ENCODE data around the gene PTP4A1. TPM values are rescaled to one million over a fixed set of nuclear protein-coding genes. Genes with fewer than 3 reads are reported as not detected.
"Not testable (repeated sequence)": the region's sequence is repeated elsewhere in the genome, so short reads cannot be mapped to it uniquely, and the experiment has no call there.

Gene PTP4A1
- total and polyA plus RNA-seq, 7 donors: 21.4 to 173 (median 44.5) TPM

DNA sequence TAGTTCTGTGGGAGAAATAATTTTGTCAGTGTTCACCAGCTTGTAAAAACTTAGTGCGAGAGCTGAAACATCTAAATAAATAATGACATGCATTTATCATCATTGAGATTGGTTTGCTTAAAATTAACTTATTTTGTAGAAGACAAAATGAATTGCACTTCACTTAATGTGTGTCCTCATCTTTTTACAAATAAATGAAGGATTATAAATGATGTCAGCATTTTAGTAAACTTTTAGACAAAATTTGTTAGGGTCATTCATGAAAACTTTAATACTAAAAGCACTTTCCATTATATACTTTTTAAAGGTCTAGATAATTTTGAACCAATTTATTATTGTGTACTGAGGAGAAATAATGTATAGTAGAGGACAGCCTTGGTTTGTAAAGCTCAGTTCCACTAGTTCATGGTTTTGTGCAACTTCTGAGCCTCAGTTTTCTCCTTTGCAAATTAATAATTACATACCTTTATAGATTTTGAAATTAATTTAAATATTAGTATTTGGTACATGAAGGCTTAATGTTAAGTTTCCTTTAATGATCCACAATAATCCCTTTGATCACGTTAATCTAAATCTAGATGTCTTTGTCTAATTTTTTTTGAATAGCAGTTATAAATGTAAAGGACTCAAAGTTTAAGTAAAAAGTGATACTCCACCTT is 9.2 kb downstream of the PTP4A1 start:
- no peaks in the 10 kb centered on the region for H3K27me3 ChIP-seq
- TF ChIP-seq POLR2AphosphoS5 (IDR thresholded peaks at IDR 0.05): no peak
- no peak for TF ChIP-seq EP300 (IDR thresholded peaks at IDR 0.05)
- TF ChIP-seq, protein P1, sequence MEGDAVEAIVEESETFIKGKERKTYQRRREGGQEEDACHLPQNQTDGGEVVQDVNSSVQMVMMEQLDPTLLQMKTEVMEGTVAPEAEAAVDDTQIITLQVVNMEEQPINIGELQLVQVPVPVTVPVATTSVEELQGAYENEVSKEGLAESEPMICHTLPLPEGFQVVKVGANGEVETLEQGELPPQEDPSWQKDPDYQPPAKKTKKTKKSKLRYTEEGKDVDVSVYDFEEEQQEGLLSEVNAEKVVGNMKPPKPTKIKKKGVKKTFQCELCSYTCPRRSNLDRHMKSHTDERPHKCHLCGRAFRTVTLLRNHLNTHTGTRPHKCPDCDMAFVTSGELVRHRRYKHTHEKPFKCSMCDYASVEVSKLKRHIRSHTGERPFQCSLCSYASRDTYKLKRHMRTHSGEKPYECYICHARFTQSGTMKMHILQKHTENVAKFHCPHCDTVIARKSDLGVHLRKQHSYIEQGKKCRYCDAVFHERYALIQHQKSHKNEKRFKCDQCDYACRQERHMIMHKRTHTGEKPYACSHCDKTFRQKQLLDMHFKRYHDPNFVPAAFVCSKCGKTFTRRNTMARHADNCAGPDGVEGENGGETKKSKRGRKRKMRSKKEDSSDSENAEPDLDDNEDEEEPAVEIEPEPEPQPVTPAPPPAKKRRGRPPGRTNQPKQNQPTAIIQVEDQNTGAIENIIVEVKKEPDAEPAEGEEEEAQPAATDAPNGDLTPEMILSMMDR (IDR thresholded peaks at IDR 0.05): no peak
- no peak for TF ChIP-seq POLR2A (IDR thresholded peaks at IDR 0.05)
- WGBS, 2 donors: 95 to 98% methylated on average over 2 of the region's 2 CpGs
- H3K27ac ChIP-seq: no peak overlapping the region
- peaks cover 15 to 71% (median 30%) of the 10 kb centered on the region in 4 donors for H3K36me3 ChIP-seq
- no peaks in the 10 kb centered on the region for H3K9me3 ChIP-seq
- intact Hi-C loops (cut with DNase I): loop anchor here (5.0 kb wide), 1 partner anchor 181 kb away; no protein-coding TSS in a partner anchor
- H3K4me1 ChIP-seq: peaks cover 0 to 6% (median under 1%) of the 10 kb centered on the region in 4 donors
- no peak for DNase-seq
- no peak overlapping the region for H3K4me3 ChIP-seq

DNA sequence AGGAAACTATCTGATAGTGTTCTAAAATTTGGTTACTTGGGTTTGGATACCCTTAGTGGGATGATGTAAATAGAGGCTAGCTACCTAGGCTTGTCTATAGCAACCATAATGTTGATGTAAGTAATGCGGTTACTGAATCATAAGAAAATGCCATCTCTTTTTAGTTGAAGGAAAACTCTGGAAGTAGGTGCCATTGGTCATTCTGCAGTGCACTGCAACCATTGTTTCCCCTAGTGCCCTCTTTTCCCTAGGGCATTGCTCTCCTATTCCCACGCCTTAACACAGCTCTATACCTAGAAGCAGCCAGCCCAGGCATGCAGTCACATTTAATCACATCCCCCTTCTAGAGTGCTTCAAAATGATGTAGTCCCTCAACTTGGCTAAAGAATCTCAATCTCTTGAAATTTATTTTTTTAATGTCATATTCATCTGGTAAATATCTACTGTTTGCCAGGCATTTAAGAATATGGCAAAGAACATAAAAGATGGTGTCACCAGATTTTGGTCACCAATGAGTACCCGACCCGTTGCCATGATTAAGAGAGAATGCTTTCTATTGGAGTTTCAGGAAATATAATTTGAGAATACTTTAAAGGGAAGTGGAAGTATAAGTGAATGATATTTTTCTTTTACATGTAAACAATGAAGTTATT is 10.4 kb downstream of the PTP4A1 start:
- Histone ChIP-seq H3K36me3 (peaks cover 15 to 58% (median 23%) of the 10 kb centered on the region in 4 donors), H3K27me3 (no peaks in the 10 kb centered on the region), H3K4me3 (no peak overlapping the region), H3K9me3 (no peaks in the 10 kb centered on the region), H3K27ac (no peak overlapping the region), H3K4me1 (no peaks in the 10 kb centered on the region)
- DNase-seq: no peak
- intact Hi-C loops (cut with DNase I): loop anchor here (5.0 kb wide), 1 partner anchor 180 kb away; no protein-coding TSS in a partner anchor
- TF ChIP-seq POLR2A (IDR thresholded peaks at IDR 0.05): no peak
- no peak for TF ChIP-seq EP300 (IDR thresholded peaks at IDR 0.05)
- TF ChIP-seq, protein P1 (IDR thresholded peaks at IDR 0.05): no peak
- TF ChIP-seq POLR2AphosphoS5 (IDR thresholded peaks at IDR 0.05): no peak
- WGBS, 2 donors: 95 to 97% methylated on average over 4 of the region's 4 CpGs

DNA sequence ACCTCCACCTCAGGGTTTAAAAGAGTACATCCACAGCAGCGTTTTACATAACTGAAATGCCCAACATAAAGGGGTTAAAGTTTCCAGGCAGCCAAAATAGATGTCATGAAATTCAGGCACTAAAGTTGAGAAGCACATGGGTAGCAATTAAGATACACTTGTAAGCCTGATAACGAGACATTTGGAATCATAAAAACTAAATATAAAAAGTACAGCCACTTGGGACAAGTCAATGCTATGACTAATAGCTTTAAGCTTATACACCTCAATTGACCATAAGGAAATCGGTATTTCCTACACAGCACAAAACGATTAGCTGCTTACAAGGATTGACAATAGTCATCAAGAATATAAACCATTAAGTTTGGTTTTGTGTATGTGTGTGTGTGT is 11.8 kb downstream of the PTP4A1 start:
- no peak for DNase-seq
- TF ChIP-seq EP300 (IDR thresholded peaks at IDR 0.05) (no peak), POLR2AphosphoS5 (IDR thresholded peaks at IDR 0.05) (no peak), POLR2A (IDR thresholded peaks at IDR 0.05) (no peak)
- TF ChIP-seq, protein P1 (IDR thresholded peaks at IDR 0.05): no peak
- no peaks in the 10 kb centered on the region for H3K27me3 ChIP-seq
- H3K4me3 ChIP-seq: no peak overlapping the region
- H3K36me3 ChIP-seq: peaks cover 9 to 44% (median 15%) of the 10 kb centered on the region in 4 donors
- H3K4me1 ChIP-seq: no peaks in the 10 kb centered on the region
- 26 to 77% methylated on average over 4 of the region's 4 CpGs for WGBS, 2 donors
- intact Hi-C loops (cut with DNase I): loop anchor here (5.0 kb wide), 1 partner anchor 178 kb away; no protein-coding TSS in a partner anchor
- no peak overlapping the region for H3K27ac ChIP-seq
- no peaks in the 10 kb centered on the region for H3K9me3 ChIP-seq

DNA sequence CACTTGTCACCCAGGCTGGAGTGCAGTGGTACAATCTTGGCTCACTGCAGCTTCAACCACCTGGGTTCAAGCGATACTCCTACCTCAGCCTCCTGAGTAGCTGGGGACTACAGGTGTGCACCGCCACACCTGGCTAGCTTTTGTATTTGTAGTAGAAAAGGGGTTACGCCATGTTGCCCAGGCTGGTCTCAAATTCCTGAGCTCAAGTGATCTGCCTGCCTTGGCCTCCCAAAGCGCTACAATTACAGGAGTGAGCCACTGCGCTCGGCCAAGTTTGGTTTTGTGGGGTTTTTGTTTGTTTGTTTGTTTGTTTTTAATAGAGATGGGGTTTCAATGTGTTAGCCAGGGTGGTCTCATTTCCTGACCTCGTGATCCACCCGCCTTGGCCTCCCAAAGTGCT is 12.3 kb downstream of the PTP4A1 start:
- Histone ChIP-seq H3K36me3 (peaks cover 8 to 40% (median 12%) of the 10 kb centered on the region in 4 donors), H3K9me3 (no peaks in the 10 kb centered on the region), H3K27me3 (no peaks in the 10 kb centered on the region), H3K27ac (no peak overlapping the region), H3K4me3 (no peak overlapping the region), H3K4me1 (no peaks in the 10 kb centered on the region)
- TF ChIP-seq POLR2A (IDR thresholded peaks at IDR 0.05) (no peak), POLR2AphosphoS5 (IDR thresholded peaks at IDR 0.05) (no peak), EP300 (IDR thresholded peaks at IDR 0.05) (no peak)
- TF ChIP-seq, protein P1 (IDR thresholded peaks at IDR 0.05): no peak
- no peak for DNase-seq
- 97 to 99% methylated on average over 8 of the region's 8 CpGs for WGBS, 2 donors
- intact Hi-C loops (cut with DNase I): loop anchor here (5.0 kb wide), 1 partner anchor 178 kb away; no protein-coding TSS in a partner anchor

DNA sequence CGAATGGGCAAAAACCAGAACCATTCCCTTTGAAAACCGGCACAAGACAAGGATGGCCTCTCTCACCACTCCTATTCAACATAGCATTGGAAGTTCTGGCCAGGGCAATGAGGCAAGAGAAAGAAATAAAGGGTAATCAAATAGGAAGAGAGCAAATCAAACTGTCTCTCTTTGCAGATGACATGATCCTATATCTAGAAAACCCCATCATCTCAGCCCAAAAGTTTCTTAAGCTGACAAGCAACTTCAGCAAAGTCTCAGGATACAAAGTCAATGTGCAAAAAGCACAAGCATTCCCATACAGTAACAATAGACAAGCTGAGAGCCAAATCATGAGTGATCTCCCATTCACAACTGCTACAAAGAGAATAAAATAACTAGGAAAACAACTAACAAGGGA is 13.4 kb downstream of the PTP4A1 start:
- H3K4me1 ChIP-seq; H3K27me3 ChIP-seq; H3K9me3 ChIP-seq; H3K27ac ChIP-seq; intact Hi-C loops (cut with DNase I); DNase-seq; H3K4me3 ChIP-seq: not testable (repeated sequence)
- peaks cover 0 to 29% (median 1%) of the 10 kb centered on the region in 4 donors for H3K36me3 ChIP-seq
- 91 to 94% methylated on average over 2 of the region's 2 CpGs for WGBS, 2 donors
